K562 (cell line): ENCODE data around the gene KEL. TPM values are rescaled to one million over a fixed set of nuclear protein-coding genes. Genes with fewer than 3 reads are reported as not detected.

Experiments used
- ID3 ChIP-seq, 2 experiments: fragments of 250-450 bp in 1 of 2; fragments of 450-650 bp in 1 of 2; sonication (Bioruptor Pico) in 1 of 2; IDR thresholded peaks; 2 replicates each; pipeline versions ENCODE4 v1.6.1 to v1.8.0; 2016 to 2021; ENCODE audit warnings: mild to moderate bottlenecking in 2 of 2, moderate library complexity in 2 of 2, missing compliant biosample characterization in 1 of 2, missing genetic modification characterization in 1 of 2
- ILK ChIP-seq: fragments of 450-650 bp; IDR thresholded peaks from 2 replicates; pipeline ENCODE4 v1.6.1; 2016; ENCODE audit warnings: missing genetic modification characterization, low read depth, mild to moderate bottlenecking, missing compliant biosample characterization, moderate library complexity, borderline replicate concordance
- MITF ChIP-seq: IDR thresholded peaks from 2 replicates; pipeline ENCODE4 v1.6.1; 2014; ENCODE audit warnings: antibody characterized with exemption
- PCBP2 ChIP-seq: fragments of 200-400 bp; formaldehyde crosslinking; IDR thresholded peaks from 2 replicates; pipeline ENCODE4 v1.6.1; 2018; ENCODE audit warnings: low read length, low read depth, mild to moderate bottlenecking, moderate library complexity; ENCODE audit not compliant: poor library complexity, severe bottlenecking
- POLR2H ChIP-seq: IDR thresholded peaks from 2 replicates; pipeline ENCODE4 v1.6.1; 2016; ENCODE audit warnings: missing genetic modification characterization, low read depth, mild to moderate bottlenecking, control low read depth, missing compliant biosample characterization, moderate library complexity
- PREB ChIP-seq: sonication (generic); formaldehyde crosslinking; IDR thresholded peaks from 2 replicates; pipeline ENCODE4 v1.8.1; 2023; ENCODE audit warnings: mild to moderate bottlenecking, missing genetic modification reagents
- SMAD3 ChIP-seq: fragments of 450-650 bp; formaldehyde crosslinking; conservative IDR thresholded peaks from 2 replicates; pipeline ENCODE4 v1.4.0; 2020; ENCODE audit warnings: mild to moderate bottlenecking
- SREBF2 ChIP-seq: sonication (generic); formaldehyde crosslinking; IDR thresholded peaks from 2 replicates; pipeline ENCODE4 v1.4.0; 2020; ENCODE audit warnings: mild to moderate bottlenecking, missing genetic modification reagents
- SRSF1 ChIP-seq: fragments of 200-400 bp; formaldehyde crosslinking; IDR thresholded peaks from 2 replicates; pipeline ENCODE4 v1.6.1; 2017; ENCODE audit warnings: mild to moderate bottlenecking, low read depth, low read length, moderate library complexity
- STAT5A ChIP-seq: IDR thresholded peaks from 2 replicates; pipeline ENCODE4 v1.6.1; 2012; ENCODE audit warnings: low read length, inconsistent platforms, borderline replicate concordance
- THRAP3 ChIP-seq: fragments of 450-650 bp; IDR thresholded peaks from 2 replicates; pipeline ENCODE4 v1.6.1; 2016; ENCODE audit warnings: mild to moderate bottlenecking, inconsistent platforms, borderline replicate concordance
- TOE1 ChIP-seq, 2 experiments: fragments of 450-650 bp in 1 of 2; sonication (generic) in 1 of 2; formaldehyde crosslinking in 1 of 2; IDR thresholded peaks; 2 replicates each; pipeline versions ENCODE4 v1.7.1 to v1.8.0; 2016 to 2022; ENCODE audit warnings: borderline replicate concordance in 2 of 2, mild to moderate bottlenecking in 2 of 2, antibody characterized with exemption in 1 of 2, inconsistent platforms in 1 of 2, low read depth in 1 of 2, missing genetic modification reagents in 1 of 2, moderate library complexity in 1 of 2
- TSHZ1 ChIP-seq: fragments of 250-450 bp; sonication (Bioruptor Pico); IDR thresholded peaks from 2 replicates; pipeline ENCODE4 v1.4.0; 2020; ENCODE audit warnings: mild to moderate bottlenecking, moderate library complexity
- ZNF354B ChIP-seq: fragments of 250-450 bp; sonication (Bioruptor Pico); IDR thresholded peaks from 2 replicates; pipeline ENCODE4 v1.4.0; 2020
- ZNF384 ChIP-seq: IDR thresholded peaks from 2 replicates; pipeline ENCODE4 v1.6.1; 2012; ENCODE audit warnings: low read depth, low read length, improper control_type of control experiment
- ZNF589 ChIP-seq: fragments of 200-800 bp; sonication (Bioruptor generic); IDR thresholded peaks from 2 replicates; pipeline ENCODE4 v1.6.1; 2016; ENCODE audit warnings: low read depth, missing genetic modification characterization, missing compliant biosample characterization
- polyA plus RNA-seq, 8 experiments: library from polyadenylated mRNA; depleted of rRNA in 4 of 8; stranded (reverse) in 5 of 8; unstranded in 3 of 8; fragments of >200 nt; fragmentation: Nextera tagmentation in 2 of 8; fragmentation: Illumina TruSeq in 1 of 8; extraction: Ambion mirVana in 2 of 8; extraction: Trizol in 1 of 8; gene quantifications; 2 replicates each; pipeline versions ENCODE4 v1.2.1 to v1.2.3, GENCODE V29; 2011 to 2014; ENCODE audit warnings: inconsistent platforms in 1 of 8, missing spikeins in 1 of 8
- total RNA-seq, 7 experiments: library from RNA; depleted of rRNA in 6 of 7; stranded (reverse); fragments of >200 nt in 6 of 7; fragmentation: Illumina TruSeq in 2 of 7; extraction: Trizol in 2 of 7; gene quantifications; 2 replicates each; pipeline versions ENCODE4 v1.2.1 to v1.2.3, GENCODE V29; 2011 to 2021; ENCODE audit warnings: low replicate concordance in 1 of 7

KEL gene
- total and polyA plus RNA-seq, 9 of the 15 experiments (the other 6 are each of a cell fraction or from before 2014, with no cell fraction given): 9.0 to 47.4 (median 22.2) TPM

- no peak for TF ChIP-seq TSHZ1
- no peak for TF ChIP-seq THRAP3
- no peak for TF ChIP-seq ID3 (CRISPR knock-in tag; IDR thresholded peaks at IDR 0.05)
- no peak for TF ChIP-seq ID3 (tag; IDR thresholded peaks at IDR 0.05)
- TF ChIP-seq SMAD3 (CRISPR knock-in tag): no peak
- 0 out of 2 replicates have a peak, but pooled peaks have one; percentile 30 for TF ChIP-seq PREB
- no peak for TF ChIP-seq SRSF1
- TF ChIP-seq PCBP2: no peak
- no peak for TF ChIP-seq ZNF589 (CRISPR knock-in tag)
- no peak for TF ChIP-seq STAT5A
- TF ChIP-seq MITF: no peak
- TF ChIP-seq ZNF354B (CRISPR knock-in tag): no peak
- TF ChIP-seq SREBF2 (CRISPR knock-in tag): no peak
- TF ChIP-seq POLR2H: no peak
- no peak for TF ChIP-seq ZNF384
- TF ChIP-seq TOE1 (IDR thresholded peaks at IDR 0.05; ENCODE audit: borderline replicate concordance): no peak
- TF ChIP-seq TOE1 (CRISPR knock-in tag; IDR thresholded peaks at IDR 0.05; ENCODE audit: borderline replicate concordance, low read depth): 0 out of 2 replicates have a peak, but pooled peaks have one; percentile 30
- TF ChIP-seq ILK (tag): no peak
These were observed 46.1 kb upstream of the KEL start (continued) for GRCh38 chr7:143008007-143008901.
